GM12892 (cell line): ENCODE results near the gene HDAC8.
"Not testable (repeated sequence)": the region's sequence is repeated elsewhere in the genome, so short reads cannot be mapped to it uniquely, and the experiment has no call there.

Experiments used
- DNase-seq: peaks from one replicate; pipeline ENCODE4 v3.0.0; 2011; ENCODE audit not compliant: insufficient read length
- FAIRE-seq: peaks from 2 replicates; lab custom pipeline; 2011; peaks lifted over from hg19 to GRCh38; lab: Jason Lieb, UNC
- POLR2A ChIP-seq: IDR thresholded peaks from 2 replicates; pipeline ENCODE4 v1.6.1; 2011; ENCODE audit warnings: low read depth, low read length, control low read depth
- POLR2AphosphoS5 ChIP-seq: IDR thresholded peaks from 2 replicates; pipeline ENCODE4 v1.6.1; 2011; ENCODE audit warnings: low read depth, low read length, control low read depth
- TAF1 ChIP-seq: IDR thresholded peaks from 2 replicates; pipeline ENCODE4 v1.6.1; 2011; ENCODE audit warnings: low read depth, mild to moderate bottlenecking, control low read depth, low read length, borderline replicate concordance

HDAC8 gene

GRCh38 chrX:72495046-72495445, 77.6 kb downstream of the HDAC8 start:
- TF ChIP-seq POLR2AphosphoS5 = no peak
- TF ChIP-seq POLR2A = no peak
- no peak for TF ChIP-seq TAF1
- no peak for DNase-seq
- no peak for FAIRE-seq

DNA sequence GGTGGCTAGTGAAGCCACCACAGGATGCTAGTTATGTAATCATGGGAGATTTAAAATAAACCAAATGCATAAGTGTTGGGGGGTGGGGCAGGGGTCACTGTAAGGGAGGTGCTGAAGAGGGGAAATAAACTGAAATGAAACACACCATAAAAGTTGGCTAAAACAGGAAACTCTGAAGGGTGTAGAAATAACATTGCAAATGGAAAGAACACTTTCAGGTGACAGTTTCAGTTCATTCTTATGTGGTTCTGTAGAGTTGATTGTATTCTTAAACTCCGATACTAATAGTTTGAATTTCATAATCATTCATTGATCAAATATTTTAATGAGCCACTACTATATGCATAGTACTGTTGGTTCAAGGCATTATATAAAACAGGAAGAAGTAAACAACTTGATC, 80.1 kb downstream of the HDAC8 start:
- DNase-seq (no peak), FAIRE-seq (peak; percentile 17)
- TF ChIP-seq POLR2AphosphoS5 (no peak), TAF1 (no peak), POLR2A (no peak)

DNA sequence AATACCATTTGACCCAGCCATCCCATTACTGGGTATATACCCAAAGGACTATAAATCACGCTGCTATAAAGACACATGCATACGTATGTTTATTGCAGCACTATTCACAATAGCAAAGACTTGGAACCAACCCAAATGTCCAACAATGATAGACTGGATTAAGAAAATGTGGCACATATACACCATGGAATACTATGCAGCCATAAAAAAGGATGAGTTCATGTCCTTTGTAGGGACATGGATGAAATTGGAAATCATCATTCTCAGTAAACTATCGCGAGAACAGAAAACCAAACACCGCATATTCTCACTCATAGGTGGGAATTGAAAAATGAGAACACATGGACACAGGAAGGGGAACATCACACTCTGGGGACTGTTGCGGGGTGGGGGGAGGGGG, 82.4 kb downstream of the HDAC8 start:
- not testable (repeated sequence) for DNase-seq, FAIRE-seq

DNA sequence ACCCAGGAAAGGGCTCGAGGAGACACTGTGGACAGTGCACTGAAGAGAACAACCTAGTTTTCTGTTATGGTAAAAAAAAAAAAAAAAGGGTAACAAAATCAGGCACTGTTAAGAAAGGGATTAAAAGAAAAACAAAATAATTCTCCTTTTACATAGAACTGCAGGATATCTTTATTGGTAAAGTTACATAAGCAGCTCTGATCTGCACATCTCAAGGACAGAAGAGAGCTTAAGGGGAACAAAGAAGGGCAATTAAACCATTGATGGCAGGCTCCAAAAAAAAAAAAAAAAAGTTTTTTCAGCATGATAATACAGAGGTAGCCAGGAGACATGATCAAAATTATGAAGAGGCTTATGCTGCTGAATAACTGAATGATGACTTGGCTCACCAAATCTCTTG, 85.0 kb downstream of the HDAC8 start:
- no peak for DNase-seq
- no peak for FAIRE-seq
- TF ChIP-seq POLR2AphosphoS5 (no peak), TAF1 (no peak), POLR2A (no peak)

DNA sequence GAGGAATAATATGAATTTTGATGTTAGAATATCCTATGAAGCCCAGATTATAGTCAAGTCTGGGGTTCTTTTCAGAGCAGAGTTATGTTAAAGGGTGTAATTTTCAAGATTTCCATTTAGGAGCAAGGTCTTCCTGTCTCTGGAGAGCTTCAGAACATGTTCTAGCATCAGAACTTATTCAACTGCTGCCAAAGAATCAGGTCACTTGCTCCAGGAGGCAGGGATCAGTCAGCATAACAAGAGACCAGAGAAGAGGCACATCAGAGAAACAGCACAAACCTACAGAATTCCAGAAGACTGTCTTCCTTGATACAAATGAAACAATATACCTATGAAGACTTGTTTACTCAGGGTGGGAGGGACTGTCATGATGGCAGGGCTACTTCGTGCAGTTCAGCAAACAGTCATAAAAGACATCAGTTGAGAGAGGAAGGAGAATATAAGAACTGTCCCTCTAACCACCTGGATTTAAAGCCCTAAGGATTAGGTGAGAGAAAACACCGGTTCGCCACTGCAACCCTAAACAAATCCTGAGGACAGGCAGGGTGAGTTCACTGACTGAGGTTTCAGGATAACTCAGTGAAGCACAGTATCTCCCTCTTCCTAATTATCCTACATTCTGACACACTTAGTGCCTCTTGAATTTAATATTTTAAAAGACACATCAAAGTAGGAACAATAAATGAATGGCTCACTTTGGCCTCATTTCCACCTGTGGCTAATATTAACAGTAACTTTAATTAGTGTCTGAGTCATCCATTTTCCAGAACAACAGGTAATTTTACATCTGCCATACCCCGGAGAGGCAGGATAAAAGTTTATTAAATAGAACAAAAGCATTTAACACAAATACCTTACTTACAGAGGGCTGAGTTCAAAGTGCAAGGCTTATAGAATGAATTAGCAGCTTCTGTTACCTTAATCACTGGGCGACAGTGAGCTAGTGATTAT, 93.0 kb downstream of the HDAC8 start:
- FAIRE-seq (no peak), DNase-seq (no peak)
- TF ChIP-seq POLR2AphosphoS5 (no peak), POLR2A (no peak), TAF1 (no peak)

DNA sequence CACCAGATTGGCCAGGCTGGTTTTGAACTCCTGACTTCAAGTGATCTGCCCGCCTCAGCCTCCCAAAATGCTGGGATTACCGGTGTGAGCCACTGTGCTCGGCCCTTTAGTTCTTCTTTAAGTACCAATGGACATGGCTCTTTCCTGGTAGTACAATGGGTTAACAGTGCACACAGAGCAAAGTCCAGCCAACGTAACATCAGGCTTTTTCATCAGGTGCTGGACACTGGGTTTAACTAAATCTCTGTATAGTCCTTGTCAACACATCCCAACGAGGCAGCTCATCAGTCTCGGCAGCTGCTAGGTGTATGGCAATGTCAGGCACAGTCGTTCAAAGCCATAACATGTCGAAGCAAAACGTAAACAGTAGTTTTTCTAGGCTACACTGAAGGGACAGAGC, 93.8 kb downstream of the HDAC8 start:
- DNase-seq (no peak), FAIRE-seq (no peak)
- no peak for TF ChIP-seq POLR2A
- TF ChIP-seq TAF1 = no peak
- TF ChIP-seq POLR2AphosphoS5 = no peak

DNA sequence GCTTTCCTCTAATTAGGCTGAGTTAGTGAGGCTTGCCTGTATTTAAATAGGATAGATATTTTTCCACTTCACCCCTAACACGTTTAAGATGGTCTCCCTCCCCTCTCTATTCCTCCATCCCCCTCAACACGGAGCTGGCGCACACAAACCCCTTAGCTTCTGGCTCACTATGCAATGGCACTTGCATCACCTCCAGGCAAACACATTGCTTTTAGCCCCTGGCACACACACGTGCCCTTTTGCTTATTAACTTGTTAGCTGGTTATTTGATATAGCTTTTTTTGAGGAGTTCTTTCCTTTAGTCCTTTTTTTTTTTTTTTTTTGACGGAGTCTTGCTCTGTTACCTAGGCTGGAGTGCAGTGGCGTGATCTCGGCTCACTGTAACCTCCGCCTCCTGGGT, 94.3 kb downstream of the HDAC8 start:
- no peak for TF ChIP-seq TAF1
- no peak for TF ChIP-seq POLR2A
- no peak for TF ChIP-seq POLR2AphosphoS5
- DNase-seq = no peak
- FAIRE-seq = no peak

DNA sequence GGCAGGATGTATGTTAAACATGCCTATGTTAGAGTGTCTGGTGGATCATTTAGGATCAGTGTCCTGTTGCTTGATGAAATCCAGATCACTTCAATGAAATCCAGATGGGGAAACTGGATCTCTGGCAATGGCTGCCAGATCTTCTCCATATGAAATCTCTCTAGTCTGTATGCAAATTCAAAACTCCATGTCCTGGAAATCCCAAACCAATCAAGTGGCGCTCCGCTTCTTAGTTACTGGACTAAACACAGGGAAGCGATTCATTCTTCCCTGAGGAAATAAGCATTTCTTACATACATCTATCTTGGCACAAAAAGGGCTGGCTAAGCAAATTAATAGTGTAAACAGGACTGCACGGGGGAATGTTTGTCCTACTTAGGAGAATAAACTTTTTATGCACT, 94.9 kb downstream of the HDAC8 start:
- FAIRE-seq (no peak), DNase-seq (no peak)
- TF ChIP-seq POLR2A (no peak), POLR2AphosphoS5 (no peak), TAF1 (no peak)

- DNase-seq = no peak
- no peak for FAIRE-seq
- TF ChIP-seq POLR2A = no peak
- TF ChIP-seq POLR2AphosphoS5 = no peak
- TF ChIP-seq TAF1 = no peak
Measured at GRCh38 chrX:72477376-72477775, 95.3 kb downstream of the HDAC8 start.

DNA sequence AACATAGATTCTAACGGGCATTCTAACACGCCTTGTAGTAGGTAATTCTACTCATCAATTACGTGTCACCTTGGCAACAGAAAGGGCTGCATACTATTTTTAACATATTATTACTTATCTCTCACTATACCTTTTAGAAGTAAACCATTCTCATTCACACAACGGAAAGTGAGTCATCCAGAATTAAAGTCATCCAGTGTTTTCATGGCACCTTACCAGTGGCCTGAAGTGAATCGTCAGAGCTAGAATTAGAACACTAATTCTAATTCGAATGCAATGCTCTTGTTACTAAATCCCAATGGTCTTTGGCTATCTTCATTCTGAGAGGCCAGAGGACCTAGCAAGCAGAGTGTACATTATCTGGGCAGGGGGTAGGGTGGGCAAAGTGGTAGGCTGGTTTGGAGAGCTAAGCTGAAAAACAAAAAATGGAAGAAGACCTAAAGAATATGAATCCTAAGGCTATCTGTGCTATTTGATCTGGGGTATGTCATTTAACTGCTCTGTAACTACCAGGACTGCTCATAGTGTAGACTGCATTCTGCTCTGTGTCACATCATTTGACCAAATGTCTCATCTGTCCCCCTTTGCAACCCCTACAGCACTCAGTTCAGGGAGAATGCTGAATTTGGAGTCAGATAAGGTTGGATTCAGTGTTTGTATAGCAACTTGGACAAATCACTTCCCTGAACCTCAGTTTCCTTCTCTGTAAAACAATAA, 96.5 kb downstream of the HDAC8 start:
- TF ChIP-seq POLR2A = no peak
- no peak for TF ChIP-seq TAF1
- TF ChIP-seq POLR2AphosphoS5 = no peak
- FAIRE-seq (peak; percentile 36), DNase-seq (no peak)

DNA sequence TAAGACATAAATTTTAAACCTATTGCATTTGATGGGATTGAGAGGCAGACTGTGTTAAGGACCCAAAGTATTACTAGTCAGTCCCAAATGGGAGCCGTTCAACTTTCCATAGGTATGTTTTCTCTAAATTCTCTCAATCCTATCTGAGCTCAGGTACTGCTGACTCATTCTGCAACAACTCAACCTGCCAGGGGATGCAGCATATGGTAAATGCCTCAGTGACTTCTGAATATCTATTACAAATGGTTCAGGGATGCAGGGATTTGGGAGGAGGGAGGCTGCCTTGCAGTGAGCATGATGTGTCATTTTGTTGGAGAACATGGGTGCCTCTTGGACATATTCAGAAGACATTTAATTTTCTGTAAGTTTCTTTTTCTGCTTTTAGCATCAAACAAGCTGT, 97.3 kb downstream of the HDAC8 start:
- no peak for TF ChIP-seq POLR2AphosphoS5
- TF ChIP-seq POLR2A = no peak
- no peak for TF ChIP-seq TAF1
- FAIRE-seq (no peak), DNase-seq (no peak)

GRCh38 chrX:72470532-72471223, 102.0 kb downstream of the HDAC8 start:
- FAIRE-seq = no peak

More at GRCh38 chrX:72470532-72471223, 102.0 kb downstream of the HDAC8 start:
- TF ChIP-seq POLR2A = no peak
- TF ChIP-seq TAF1 = no peak
- no peak for TF ChIP-seq POLR2AphosphoS5
- DNase-seq = no peak
